HG03175 (cell line): Measurements from ENCODE around the gene SHFL.
A peak's percentile ranks its signal among the peaks of the same experiment; 100 is the strongest.

Experiments
- ATAC-seq: cut with Tn5 transposase; IDR thresholded peaks from one replicate; pipeline ENCODE4 v1.9.1; 2021; ENCODE audit warnings: mild to moderate bottlenecking, moderate library complexity; ENCODE audit not compliant: unreplicated experiment

SHFL gene

DNA sequence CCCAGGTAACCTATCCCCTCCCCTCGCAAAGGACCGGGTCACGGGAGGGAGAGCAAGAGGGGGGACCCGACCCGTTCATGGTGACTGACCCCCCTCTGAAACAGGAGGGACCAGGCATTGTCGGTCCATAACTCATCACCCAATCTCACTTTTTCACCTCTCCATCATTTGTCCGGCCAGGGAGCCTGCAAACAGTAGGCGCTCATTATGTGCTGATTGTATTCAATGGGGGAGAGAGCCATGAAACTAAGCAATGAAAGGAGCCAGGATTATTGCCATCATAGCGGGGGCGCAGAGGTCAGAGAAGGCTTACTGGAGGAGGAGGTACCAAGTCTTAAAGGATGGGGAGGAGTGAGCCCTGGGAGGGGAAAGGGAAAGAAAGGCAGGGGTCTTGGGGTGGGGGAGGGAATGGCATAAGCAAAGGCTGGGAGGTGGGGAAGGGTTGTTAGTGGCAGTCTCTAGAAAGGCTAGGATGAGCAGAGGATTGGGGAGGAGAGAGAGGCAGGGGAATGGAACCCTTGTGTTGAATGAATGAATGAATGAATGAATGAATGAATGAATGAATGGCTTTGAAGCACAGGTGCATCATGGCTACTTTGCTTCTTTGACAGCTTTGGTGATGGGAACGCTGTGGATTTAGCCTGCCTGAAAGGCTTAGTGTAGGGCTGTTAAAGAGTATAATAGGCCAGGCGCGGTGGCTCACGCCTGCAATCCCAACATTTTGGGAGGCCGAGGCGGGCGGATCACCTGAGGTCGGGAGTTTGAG, 1.4 kb downstream of the SHFL start:
- no peak for ATAC-seq

DNA sequence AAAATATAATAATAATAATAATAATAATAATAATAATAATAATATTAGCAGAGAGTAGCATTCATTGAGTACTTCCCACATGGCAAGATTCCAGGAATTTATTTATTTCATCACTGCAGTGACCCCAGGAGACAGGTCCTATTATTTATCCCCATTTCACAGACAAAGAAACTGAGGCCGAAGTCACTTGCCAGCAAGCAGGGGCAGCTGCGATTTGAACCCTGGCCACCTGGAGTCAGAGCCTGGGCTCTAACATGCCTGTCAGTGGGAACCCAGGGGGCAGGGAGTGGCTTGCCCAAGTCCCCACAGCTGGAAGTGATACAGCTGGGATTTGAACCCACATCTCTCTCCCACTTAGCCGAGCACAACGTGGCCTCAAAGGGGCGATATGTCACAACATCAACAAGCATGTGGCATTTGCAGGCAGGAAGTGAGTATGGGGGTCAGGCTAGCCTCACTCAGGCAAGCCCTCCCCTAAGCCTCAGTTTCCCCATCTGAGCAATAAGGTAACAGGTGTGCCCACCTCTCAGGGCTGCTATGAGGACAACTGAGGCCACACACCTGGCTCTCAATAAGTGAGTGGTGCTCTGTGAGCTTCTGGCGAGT, 2.9 kb downstream of the SHFL start:
- ATAC-seq = no peak

DNA sequence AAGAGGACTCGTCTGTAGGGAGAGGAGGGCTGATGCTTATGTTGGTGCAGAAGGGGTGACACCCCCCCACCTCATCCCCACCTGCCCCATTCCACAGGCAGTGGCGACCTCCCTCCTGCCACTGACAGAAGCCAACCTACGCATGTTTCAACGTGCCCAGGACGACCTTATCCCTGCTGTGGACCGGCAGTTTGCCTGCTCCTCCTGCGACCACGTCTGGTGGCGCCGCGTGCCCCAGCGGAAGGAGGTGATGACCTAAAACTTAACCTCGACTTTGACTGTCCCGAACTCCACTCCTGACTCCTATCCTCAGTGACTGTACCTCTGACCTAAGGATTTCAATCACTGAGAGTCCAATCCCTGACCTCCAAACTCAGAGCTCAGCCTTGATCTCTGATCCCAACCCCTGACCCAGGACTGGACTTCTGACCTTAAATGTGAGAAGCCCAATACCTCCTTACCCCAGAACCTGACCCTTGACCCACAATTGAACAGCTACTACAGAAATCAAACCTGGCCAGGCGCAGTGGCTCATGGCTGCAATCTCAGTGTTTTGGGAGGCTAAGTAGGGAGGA, 3.8 kb downstream of the SHFL start:
- no peak for ATAC-seq

DNA sequence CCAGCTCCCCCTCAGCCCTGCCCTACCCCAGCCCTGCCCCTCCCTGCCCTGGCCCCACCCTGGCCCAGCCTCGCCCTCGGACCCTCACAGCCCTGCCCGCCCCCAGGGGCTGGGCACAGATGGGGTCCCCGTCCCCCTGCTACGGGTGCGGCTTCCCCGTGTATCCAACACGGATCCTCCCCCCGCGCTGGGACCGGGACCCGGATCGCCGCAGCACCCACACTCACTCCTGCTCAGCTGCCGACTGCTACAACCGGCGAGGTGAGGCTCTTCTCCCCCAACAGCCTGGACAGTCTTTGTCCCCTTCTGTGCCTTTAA, 5.2 kb downstream of the SHFL start:
- ATAC-seq = no peak

DNA sequence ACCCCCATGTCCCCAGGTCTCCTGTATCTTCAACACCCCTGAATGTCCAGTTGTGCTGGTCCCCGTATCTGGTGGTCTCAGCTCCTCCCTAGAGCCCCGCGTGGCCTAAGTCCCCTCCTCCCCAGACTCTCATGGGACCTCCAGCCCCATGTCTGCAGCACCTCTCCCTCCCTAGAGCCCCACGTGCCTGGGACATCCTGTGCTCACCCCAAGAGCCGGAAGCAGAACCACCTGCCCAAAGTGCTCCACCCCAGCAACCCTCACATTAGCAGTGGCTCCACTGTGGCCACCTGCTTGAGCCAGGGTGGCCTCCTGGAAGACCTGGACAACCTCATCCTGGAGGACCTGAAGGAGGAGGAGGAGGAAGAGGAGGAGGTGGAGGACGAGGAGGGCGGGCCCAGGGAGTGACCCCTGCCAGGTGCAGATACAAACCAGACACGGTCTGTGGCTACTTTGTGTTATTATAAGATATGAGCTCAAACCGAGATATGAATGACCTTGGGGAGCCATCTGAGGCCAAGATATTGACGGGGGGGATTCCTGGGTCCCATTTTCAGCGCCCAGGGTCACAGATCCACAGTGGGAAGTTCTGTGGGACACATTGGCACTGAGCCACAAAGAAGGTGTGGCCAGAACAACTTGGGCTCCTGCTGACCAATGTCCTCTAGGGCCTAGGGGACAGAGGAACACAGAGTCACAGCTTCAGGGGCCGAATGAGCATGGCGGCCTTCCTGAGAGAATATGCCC, 6.0 kb downstream of the SHFL start:
- ATAC-seq = no peak

DNA sequence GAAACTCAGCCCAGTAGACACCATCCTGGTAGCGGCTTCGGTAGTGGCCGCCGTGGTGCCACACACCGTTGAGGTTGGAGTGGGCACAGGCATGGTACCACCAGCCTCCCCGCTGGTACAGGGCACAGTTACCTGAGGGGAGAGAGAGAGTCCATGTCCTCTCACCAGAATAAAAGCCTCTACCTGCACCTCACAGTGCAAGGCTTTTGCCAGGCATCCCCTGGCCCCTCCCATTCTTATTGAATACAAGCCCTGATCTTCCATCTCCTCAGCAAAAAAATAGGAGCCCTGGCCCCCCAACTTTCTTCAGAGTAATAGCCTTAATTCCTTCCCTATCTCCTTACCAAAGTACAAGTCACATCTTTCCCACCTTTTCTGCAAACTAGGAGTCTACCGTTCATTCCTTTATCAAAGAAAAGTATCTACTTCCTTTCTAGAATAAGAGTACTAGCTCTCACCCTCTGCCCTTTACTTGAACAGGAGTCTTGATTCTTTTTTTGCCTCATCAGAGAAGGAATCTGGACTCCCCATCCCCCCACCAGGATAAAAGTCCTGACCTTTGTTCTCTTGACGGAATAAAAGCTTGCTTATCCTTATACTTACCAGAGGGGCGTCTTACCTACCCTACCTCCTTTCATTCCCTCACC, 6.7 kb downstream of the SHFL start:
- no peak for ATAC-seq

DNA sequence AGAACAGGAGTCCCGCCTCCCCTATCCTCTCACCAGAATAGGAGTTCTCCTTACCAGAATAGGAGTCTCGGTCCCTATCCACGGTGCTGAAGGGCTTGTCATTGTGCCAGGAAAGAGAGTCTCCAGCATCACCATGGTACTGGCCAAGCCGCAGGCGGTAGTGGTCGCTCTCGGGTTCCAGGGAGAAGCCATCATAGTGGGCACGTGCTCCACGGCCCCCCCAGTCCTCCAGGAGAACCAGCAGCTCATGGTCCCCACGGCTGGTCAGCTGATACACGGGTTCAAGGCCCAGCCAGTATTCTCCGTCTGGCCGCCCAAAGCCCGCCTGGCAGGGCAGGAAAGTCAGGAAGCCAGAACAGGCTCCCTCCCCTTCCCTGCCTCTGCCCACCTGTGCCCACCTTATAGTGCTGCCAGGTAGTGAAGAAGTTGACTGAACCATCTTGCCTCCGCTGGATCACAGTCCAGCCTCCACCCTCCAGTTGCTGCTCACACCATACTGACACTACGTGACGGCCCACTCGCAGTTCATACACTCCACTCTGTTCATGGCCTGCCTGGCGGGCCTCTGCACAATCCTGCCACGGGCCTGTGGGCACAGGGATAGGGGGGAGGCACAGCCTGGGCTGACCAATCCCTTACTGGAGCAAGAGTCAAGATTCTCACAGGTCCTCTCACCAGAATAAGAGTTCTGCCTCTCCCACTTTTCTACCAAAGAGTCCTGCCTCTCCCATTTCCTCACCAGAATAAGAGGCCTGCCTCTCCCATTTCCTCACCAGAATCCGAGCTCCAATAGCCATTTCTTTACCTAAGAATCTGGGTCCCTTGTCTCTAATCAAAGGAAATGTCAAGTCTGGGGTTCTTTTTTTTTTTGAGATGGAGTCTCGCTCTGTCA, 7.4 kb downstream of the SHFL start:
- ATAC-seq = no peak

DNA sequence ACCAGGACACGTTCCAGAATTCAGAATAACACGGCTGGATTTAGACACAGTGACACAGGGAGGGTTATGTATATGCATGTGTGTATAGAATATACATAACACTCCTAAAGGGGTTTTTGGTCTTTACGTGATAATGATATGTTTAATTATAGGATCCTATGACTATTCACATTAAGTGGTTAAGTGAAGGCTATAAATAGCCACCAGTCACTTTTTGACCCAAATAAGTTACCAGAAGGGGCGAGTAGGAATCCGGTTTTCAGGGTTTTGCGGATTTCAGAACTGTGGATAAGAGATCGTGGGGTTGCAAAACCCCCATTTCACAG, 9.5 kb downstream of the SHFL start:
- ATAC-seq = no peak

DNA sequence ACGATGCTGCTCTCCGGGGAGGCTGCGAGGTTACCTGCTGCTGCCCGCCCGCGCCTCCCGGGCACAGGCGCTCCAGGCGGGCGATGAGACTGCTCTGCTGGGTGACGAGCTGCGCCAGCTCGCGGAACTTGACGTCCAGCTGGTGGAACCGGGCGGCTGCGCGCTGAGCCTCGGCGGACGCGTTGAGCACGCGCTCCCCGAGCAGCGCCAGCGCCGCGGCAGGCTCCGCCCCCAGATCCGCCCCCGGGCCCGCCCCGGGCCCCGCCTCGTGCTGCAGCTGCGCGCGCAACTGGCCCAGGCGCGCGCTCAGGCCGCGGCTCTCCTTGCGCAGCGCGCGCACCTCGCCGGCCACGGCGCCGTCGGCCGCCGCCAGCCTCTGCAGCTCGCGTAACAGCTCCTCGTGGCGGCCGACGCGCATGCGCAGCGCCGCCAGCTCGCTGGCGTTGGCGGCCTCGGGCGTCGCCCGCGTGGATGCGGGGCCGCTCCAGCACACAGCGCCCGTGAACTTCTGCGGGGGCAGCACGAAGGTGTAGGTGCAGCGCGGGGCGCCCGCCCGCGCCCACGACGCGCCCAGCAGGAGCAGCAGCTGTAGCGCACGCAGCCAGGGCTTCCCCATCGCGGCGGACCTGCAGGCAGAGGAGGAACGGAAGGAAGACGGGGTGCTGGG, 10.0 kb downstream of the SHFL start:
- peak; percentile 82 for ATAC-seq

DNA sequence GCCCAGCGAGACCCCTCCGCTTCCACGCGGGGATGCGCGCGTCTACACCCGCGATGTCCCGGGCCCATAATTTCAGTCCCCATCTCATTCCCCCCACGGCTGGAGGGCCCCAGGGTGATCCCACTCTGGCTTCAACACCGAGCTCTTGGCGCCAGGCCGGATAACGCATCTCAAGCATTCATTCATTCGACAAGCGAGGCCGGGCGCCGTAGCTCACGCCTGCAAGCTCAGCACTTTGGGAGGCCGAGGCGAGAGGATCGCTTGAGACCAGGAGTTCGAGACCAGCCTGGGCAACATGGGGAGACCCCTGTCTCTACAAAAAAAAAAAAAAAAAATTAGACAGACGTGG, 10.5 kb downstream of the SHFL start:
- no peak for ATAC-seq

DNA sequence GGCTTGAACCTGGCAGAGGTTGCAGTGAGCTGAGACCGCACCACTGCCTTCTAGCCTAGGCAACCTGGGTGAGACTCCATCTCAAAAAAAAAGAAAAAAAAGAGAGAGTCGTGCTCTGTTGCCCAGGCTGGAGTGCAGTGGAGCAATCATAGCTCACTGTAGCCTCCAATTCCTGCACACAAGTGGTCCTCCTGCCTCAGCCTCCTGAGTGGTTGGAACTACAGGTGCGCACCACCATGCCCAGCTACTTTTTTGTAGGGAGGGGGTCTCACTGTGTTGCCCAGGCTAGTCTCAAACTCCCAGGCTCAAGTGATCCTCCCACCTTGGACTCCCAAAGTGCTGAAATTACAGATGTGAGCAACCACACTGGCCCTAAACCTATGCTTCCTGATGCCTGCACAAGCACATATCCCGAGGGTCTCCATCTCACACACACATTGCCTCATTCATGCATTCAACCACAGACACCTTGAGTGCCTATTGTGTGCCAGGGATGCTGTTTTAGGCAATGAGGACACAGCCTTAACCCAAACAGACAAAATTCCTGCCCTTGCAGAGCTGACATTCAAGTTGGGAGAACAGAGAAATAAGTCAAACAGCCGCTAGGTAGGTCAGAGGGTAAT, 14.2 kb downstream of the SHFL start:
- ATAC-seq = no peak

DNA sequence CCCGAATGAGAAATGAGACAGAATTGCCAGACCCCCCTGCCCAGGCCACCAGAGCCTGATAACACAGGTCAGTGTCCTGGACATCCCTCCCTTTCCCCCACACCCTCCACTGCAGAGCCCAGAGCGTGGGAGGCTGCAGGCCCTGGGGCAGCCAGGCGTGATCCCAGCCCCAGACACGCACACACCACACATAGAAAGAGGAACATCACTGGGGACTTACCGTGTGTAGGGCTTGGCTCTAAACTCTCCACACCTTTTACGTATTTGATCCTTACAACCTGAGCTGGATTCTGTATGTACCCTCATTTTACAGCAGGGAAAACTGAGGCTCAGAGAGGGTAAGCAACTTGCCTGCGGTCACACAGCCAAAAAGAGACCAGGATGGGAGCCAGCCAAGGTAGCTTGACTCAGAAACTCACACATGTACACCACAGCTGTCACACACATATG, 16.7 kb downstream of the SHFL start:
- peak; percentile 30 for ATAC-seq

DNA sequence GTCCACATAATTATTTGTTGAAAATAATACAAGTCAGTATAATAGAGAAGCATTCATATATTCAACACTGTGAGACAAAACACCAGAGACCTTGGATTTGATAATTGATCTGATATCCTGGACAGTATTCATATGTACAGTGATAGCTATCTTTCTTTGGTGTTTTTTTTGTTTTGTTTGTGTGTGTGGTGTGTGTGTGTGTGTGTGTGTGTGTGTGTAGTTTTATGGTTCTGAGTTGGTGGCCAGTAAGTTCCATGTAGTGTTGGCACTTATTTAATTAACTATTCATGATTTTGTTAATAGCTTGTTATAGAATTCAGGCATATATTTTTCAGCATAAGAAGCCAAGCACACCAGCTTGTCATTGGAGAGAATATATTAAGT, 18.0 kb downstream of the SHFL start:
- no peak for ATAC-seq

DNA sequence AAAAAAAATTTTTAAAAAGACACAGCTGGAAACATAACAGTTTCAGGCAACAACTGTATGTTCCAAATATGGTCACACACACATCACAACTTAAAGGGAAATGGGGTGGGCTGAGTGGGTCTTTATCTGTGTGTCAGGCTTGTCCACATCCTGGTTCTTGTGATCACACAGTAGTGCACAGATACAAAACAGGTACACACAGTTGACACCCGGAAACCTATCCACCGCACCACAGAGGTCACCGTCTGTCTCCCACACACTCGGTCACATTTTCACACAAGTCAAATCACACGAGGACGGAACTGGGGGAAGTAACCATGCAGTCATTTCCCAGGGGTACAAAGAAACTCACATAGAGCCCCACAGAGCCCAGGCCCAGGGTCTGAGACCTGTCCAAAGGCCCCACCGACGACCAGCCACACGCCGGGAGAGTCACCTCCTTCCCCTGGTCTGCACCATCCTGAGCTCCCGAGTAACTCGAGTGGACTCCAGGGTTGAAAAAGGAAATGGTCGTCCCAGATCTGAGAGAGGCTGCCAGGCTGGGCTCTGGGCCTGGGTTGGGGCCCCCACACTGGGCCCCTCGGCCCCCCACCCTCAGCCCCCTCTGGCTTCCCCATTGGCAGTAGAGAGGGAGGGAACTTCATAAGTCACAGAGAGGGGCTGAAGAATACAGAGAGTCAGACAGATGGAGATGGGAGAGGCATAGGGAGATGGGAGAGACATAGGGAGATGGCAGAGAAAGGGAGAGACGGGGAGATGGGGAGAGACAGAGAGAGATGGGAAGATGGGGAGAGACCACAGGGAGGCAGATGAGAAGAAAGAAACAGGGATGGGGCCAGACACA, 18.8 kb downstream of the SHFL start:
- peak; percentile 45 for ATAC-seq

DNA sequence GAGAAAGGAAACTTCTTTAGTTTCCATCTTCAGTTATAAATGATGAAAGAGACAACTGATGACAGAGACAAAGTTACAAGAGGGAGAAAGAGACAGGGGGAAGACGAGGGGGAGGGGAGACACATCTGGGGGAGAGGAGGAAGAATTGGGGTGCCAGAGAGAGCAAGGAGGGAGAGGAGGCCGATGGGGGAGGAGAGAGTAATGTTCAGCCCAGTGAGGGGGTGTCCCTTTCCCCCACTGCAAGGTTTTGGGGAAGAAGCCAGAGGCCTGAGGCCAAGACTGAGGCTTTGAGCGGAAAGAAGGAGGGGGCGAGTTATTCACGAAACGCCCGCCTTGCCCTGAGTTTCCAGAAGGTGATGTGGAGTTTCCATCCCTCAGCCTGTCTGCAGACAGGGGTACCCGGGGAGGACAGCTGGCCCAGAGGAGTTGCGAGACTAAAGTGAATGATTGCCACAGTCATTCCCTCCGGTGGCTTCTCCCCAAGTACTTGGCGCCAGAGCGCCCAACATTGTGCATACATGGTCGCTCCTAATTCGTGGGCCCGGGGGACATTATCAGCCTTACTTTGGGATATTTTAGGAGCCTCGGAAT, 19.5 kb downstream of the SHFL start:
- peak; percentile 23 for ATAC-seq

DNA sequence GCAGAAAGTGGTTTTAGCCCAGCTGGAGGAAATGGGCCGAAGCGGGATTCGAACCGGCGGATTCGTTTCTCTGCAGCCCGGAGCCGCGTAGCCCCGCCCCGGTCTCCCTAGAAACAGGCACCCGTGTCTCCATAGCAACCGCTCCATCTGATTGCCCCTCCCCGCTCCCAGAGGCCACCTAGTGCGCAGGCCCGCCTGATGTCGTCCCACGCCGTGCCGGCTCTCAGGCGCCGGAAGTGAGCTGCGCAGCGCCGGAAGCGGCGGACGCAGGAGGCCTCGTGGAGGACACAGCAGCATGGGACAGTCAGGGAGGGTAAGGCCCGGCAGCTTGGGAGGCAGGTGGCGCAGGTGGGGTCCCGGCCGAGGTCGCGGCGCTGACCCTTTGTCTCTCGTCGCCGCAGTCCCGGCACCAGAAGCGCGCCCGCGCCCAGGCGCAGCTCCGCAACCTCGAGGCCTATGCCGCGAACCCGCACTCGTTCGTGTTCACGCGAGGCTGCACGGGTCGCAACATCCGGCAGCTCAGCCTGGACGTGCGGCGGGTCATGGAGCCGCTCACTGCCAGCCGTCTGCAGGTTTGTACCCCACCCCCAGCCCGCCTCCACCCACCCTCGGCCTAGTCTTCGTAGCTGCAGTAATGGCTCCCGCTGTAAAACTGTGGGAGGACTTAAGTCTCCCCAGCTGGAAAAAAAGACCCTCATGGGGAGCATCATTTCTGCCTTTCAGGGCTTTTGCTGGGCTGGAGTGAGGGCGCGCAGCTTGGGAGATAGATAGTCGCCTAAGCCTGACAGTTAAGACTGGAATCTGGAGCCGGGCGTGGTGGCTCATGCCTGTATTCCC, 20.2 kb downstream of the SHFL start, which contains the start of gene PPAN:
Gene PPAN (plus strand): TSS at position 263 of the 837 bp plus-strand sequence. CDS start 33 bp downstream, at position 296.
- ATAC-seq = peak; percentile 49

DNA sequence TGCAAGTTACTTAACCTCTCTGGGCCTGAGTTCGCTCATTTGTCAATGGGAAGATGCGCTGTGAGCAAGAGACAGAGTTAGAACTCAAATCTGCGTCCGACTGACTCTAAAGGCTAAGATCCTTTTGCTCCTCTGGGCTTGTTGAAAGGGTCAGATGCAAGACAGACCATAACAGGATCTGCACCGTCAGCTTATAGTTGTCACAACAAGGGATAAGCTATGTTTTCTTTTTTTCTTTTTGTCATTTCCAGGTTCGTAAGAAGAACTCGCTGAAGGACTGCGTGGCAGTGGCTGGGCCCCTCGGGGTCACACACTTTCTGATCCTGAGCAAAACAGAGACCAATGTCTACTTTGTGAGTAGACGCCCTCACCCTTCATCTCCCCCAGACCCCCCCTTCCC, 21.1 kb downstream of the SHFL start:
- no peak for ATAC-seq
